ENCODE data around the gene POLR1C.
A peak's percentile ranks its signal among the peaks of the same experiment; 100 is the strongest.
"Not testable (repeated sequence)": the region's sequence is repeated elsewhere in the genome, so short reads cannot be mapped to it uniquely, and the experiment has no call there.

The POLR1C gene

GRCh38 chr6:43493833-43494232 is 23.1 kb upstream of the POLR1C start:
- DNase-seq, result no peak

- DNase-seq, result no peak
Observed at GRCh38 chr6:43494321-43494720, 22.6 kb upstream of the POLR1C start.

GRCh38 chr6:43494766-43495165 is 22.1 kb upstream of the POLR1C start:
- no peak for DNase-seq

GRCh38 chr6:43495409-43495941 is 21.4 kb upstream of the POLR1C start:
- no peak for DNase-seq

GRCh38 chr6:43496370-43497128 is 20.3 kb upstream of the POLR1C start:
- DNase-seq, result no peak

- no peak for DNase-seq
Observed at GRCh38 chr6:43497129-43497396, 19.8 kb upstream of the POLR1C start.

GRCh38 chr6:43497689-43498088 is 19.2 kb upstream of the POLR1C start:
- no peak for DNase-seq

- not testable (repeated sequence) for DNase-seq
Observed at GRCh38 chr6:43498291-43498690, 18.6 kb upstream of the POLR1C start.

GRCh38 chr6:43499028-43499815 is 17.7 kb upstream of the POLR1C start:
- no peak for DNase-seq

- DNase-seq, result no peak
Observed at GRCh38 chr6:43500921-43501320, 16.0 kb upstream of the POLR1C start.

GRCh38 chr6:43502666-43503065 is 14.2 kb upstream of the POLR1C start:
- no peak for DNase-seq

GRCh38 chr6:43503443-43503842 is 13.4 kb upstream of the POLR1C start:
- DNase-seq, result no peak

- DNase-seq, result no peak
Observed at GRCh38 chr6:43504756-43505593, 11.9 kb upstream of the POLR1C start.

- DNase-seq, result no peak
Observed at GRCh38 chr6:43505718-43506117, 11.2 kb upstream of the POLR1C start.

- no peak for DNase-seq
Observed at GRCh38 chr6:43506171-43506570, 10.7 kb upstream of the POLR1C start.

GRCh38 chr6:43506667-43507471 is 10.0 kb upstream of the POLR1C start:
- peak; percentile 84 to 85 for DNase-seq

GRCh38 chr6:43508481-43509141 is 8.3 kb upstream of the POLR1C start:
- no peak for DNase-seq

- DNase-seq, result no peak
Observed at GRCh38 chr6:43509142-43509983, 7.5 kb upstream of the POLR1C start.

- DNase-seq, result peak; percentile 72 to 78
Observed at GRCh38 chr6:43509984-43510826, 6.7 kb upstream of the POLR1C start, which contains the start of gene LRRC73. TSS of gene LRRC73 (minus strand) at chr6:43510346. CDS start at chr6:43509785, 561 bp downstream.

- no peak for DNase-seq
Observed at GRCh38 chr6:43510827-43511163, 6.1 kb upstream of the POLR1C start.

Measured in stimulated activated CD4-positive, alpha-beta T cell treated with anti-CD3 and anti-CD28 coated beads, Interleukin-2, amount 100 ng/mL, for 48 hours (primary cell).